RPMI7951 (cell line): Measurements from ENCODE around the gene PLA2G2F. TPM values are rescaled to one million over a fixed set of nuclear protein-coding genes. Genes with fewer than 3 reads are reported as not detected.
A peak's percentile ranks its signal among the peaks of the same experiment; 100 is the strongest.
"Not testable (repeated sequence)": the region's sequence is repeated elsewhere in the genome, so short reads cannot be mapped to it uniquely, and the experiment has no call there.

Experiments used
- DNase-seq: peaks from one replicate; pipeline ENCODE4 v3.0.0-alpha.2; 2012; ENCODE audit warnings: low read depth
- total RNA-seq: library from RNA; depleted of rRNA; stranded (reverse); fragments of >200 nt; shearing (Covaris generic); gene quantifications from 2 replicates; pipeline ENCODE4 v1.2.3, GENCODE V29; 2014

The PLA2G2F gene
- total RNA-seq, 1 experiment from 2014 or later: not detected

DNA sequence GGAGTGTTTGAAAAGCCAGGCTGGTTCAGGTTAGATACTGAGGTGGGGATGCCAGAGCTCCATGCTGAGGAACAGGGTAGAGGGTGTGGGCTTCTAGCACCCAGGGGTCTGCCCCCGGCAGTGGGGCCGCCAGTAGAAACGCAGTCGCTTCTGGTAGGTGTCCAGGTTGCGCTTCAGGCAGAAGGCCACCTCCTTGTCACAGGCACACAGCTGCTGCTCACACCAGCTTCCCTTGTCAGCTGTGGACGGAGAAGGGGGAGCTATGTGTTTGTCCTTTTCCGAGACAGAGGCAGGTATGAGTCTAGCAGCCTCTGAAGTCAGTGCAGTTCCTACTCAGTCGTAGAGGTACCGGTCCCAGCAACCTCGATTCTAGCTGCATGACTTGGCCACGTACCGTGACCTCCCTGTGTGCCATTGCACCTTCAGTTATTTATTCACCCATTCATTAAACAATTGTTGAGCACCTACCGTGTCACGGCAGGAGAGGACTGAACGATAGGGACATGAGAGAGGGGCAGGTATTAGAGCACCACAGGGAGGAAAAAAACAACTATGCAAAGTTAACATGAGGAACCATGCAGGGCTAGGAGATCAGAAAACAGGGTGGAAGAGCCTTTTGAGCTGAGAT lies 25.0 kb upstream of the PLA2G2F start:
- DNase-seq: no peak

DNA sequence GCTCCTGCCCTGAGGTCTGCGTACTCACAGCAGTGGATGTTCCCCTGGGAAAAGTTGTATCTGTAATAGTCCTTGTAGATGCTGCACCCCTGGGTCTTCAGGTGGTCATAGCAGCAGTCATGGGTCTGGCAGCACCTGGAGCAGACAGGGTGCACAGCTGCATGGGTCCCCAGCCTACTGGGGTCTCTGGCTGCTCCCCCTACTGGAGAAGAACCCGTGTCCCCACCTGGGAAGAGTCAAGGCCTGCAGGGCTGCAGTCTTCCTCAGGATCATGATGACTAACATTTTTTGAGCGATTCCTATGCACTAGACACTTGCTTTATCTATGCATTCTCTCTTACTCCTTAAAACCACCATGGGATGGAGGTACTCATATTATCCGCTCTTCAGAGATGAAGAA lies 23.6 kb upstream of the PLA2G2F start:
- no peak for DNase-seq

DNA sequence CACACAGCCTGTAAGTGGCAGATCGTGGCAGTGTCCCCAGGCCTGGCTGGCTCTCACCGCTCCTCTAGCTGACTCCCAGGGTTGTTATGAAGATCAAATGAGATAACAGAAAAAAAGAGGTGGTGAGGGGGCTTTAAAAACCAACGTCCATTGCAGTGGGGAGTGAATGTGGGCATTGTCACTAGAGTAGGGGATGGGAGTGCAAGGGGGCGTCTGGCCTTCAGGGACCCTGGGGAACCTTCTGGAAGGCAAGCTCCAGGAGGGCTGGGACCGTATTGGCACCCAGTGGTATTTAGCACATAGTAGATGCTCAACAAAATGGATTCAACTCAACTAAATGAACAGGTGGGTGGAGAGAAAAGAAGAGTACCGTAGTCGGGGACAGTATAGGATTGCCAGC lies 23.2 kb upstream of the PLA2G2F start:
- DNase-seq: no peak

DNA sequence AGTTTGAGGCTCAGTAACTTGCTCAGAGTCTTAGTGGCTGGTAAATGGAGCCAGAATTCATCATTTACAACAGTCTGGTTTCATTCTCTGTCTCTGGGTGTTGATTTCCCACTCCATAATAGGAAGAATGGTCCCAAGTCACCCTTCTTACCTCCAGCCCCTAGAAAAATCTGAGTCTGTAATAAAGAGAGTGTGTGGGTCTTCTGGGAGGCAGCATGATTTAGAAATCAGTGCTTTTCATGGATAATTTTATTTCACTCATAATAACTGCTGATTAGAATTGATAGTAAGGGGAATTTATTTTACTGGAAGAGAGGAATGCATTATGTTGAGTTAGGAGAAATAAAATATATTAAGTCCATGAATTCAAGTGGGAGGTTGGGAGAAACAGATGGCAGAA lies 21.9 kb upstream of the PLA2G2F start:
- DNase-seq: no peak

DNA sequence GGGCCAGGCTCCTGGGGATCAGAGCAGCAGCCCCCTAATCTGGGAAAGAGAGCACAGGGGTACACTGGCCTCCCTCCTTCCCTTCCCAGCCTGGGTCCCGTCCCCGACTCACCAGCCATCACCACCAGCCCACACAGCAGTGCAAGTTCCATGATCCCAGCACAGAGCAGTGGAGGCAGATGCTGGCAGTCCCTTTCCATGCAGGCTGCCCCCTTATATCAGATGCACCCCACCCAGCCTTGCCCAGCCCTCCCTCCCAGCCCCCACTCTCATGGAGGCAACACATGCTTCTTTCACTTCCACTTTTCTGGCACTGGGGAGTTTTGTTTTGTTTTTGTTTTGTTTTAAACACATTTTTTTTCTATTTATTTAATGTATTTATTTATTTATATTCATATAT lies 19.8 kb upstream of the PLA2G2F start, which contains the start of gene PLA2G2D:
PLA2G2D (minus strand) TSS at position 190 of the 400 bp plus-strand sequence; CDS start at position 152, 38 bp downstream.
- no peak for DNase-seq

DNA sequence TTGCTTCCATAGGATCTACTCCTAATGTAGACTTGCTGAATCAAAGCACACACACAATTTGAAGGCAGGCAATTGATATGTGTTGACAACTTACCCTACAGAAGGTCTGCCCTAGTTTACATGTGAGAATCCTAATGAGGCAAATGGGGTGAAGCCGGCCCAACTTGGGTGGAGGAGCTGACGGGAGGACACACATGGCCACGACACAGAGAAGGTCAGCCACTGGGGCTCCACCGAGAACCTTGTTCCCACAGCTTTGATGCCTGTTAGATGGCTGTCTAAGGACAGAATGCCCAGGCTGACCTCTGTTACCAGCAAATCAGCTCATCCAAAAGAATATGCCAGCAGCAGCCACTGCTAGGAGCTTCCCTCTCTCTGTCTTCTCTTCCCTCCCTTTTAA lies 18.3 kb upstream of the PLA2G2F start:
- no peak for DNase-seq

DNA sequence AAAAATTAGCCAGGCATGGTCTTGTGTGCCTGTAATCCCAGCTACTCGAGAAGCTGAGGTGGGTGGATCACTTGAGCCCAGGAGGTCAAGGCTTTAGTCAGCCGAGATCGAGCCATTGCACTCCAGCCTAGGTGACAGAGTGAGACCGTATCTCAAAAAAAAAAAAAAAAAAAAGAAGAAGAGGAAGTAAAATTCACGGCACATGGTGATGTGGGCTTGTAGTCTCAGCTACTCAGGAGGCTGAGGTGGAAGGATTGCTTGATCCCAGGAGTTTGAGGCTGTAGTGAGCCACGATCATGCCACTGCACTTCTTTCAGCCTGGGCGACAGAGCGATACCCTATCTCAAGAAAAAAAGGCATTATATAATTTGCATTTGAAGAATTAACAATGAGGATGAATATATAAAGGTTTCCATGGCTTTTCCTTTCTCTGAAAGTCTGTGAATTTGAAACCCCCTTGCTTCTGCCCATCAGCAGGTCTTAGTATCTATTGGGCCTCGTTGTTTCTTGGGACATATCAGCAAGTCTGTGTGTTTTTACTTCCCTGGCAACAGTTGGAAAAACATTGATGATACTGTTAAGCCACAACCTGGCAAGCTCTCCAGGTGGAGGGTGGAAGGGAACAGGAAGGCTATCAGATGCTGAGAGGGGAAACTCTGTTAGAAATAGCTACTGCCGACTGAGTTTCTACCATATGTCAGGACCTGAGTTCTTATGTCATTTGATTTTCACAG lies 15.2 kb upstream of the PLA2G2F start:
- DNase-seq: peak; percentile 28

DNA sequence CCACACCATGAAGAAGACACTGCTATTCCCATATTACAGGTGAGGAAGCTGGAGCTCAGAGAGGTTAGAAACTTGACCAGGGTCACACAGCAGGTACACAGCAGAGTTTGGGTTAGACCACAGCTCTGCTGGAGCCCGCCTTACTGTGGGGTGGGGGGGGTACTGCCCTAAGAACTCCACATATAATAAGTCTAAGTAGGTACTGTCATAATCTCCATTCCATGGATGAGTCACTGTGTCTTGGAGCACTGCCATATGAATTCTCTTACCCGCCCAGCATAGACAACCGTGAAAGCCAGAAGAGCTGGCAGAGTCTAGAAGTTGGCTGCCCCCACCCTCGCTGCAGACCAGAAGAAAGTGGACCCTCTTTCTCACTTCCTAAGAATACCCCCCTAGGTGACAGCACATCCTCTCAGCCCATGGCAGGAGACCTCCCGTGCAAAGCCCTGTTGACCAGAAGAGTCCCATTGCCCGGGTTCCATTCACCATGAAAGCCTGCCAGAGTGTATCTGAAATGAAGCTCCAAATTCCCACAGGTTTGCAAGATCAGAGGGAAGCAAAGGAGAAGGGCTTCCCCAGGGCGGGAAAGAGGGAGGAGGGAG lies 14.6 kb upstream of the PLA2G2F start:
- peak; percentile 94 for DNase-seq

DNA sequence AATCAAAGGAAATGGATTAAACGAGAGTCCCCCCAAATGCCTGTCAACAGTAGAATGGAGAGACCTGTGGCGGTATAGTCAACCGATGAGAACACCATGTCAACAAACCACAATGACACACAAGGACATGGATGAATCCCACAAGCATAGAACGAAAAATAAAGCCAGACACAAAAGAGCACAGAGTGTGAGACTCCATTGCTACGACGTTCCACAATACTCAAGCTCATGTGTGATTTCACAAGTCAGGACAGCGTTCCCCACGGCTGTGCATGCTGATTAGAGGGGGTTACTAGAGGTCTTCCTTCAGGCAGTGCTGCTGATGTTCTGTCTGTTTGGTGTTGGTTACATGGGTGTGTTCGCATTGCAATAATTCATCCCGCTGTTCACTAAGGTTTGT lies 14.0 kb upstream of the PLA2G2F start:
- DNase-seq: peak; percentile 52

DNA sequence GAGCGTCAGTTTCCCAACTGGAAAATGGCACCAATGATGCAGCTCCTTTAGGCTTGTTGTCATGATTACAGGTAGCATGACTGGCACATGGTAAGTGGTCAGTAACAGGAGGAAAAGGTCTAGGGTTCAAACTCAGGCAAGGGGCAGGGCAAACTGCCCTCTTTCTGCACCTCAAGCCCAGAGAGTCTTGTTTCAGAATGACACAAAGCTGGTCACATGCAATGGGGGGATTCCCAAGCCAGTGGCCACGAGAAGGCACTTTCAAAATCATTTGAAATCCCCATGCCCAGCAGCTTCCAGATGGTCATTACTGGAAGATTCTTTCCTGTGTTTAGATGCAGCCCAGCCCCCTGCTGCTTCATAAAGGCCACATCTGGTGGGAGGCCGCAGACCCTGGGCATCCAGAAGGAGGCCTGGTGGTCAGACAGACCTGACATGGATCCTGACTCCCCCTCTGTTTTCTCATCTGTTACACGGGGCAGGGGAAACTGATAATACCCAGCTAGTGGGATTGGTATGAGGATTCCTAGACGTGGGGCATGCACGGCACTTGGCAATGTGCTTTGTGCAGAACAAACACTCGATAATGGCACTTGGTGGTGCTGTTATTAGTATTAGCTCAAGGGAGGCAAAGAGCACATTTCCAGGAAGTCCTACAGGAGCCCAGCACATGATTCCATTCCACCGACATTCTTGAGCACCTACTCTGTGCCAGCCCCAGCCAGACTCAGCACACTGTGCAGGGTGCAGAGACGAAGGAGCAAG lies 12.9 kb upstream of the PLA2G2F start:
- DNase-seq: peak; percentile 19

DNA sequence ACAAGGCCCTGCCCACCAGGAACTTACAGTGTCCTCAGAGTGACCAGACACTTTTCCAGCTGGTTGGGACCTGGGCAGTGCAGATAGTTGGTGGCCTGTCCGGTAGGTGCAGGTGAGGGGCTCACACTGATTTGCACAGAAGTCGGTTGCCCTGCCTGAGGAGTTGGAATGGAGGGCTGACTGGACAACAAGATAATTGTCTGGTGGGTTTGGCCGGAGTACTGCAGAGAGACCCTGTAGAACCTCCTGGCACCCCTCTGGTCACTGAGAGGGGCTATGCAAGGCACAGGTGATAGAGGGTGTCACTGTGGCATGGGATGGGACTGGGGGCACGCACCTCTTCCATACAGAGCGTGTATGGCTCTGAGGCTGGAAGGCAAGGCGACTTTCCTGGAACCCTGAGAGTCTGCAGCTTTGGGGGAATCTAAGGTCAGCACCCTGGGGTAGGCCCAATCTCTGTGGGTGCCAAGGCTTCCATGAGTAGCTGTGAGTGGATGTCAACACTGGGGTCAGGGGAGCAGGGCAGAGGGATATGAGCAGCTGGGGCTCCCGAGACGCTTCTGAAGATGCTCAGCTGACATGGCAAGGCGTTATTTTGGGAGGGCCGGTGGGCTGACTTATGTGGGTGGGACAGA lies 12.2 kb upstream of the PLA2G2F start:
- no peak for DNase-seq

DNA sequence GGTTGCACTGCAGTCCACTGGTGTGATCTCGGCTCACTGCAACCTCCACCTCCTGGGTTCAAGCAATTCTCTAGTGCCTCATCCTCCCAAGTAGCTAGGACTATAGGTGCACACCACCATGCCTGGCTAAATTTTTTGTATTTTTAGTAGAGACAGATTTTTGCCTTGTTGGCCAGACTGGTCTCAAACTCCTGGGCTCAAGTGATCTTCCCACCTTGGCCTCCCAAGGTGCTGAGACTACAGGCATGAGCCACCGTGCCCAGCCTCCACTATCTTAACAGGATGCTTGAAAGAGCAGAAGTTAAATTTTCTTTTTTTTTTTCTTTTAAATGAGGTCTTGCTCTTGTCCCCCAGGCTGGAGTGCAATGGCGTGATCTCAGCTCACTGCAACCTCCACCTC lies 8.6 kb upstream of the PLA2G2F start:
- not testable (repeated sequence) for DNase-seq

DNA sequence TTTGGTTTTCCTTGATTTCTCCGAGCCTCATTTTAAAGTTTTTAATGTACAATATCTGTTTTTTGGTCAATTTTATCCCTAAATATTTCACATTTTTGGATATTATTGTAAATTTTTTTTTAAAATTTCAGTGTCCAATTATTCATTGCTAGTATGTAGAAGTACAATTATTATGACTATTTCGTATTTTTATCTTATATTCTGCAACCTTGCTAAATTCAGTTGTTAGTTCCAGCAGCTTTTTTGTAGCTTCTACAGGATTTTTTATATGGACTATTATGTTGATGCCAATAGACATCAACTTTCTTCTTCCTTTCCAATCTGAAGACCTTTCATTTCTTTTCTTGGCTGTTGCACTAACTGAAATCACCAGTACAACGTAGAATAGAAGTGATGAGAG lies 4.1 kb upstream of the PLA2G2F start:
- no peak for DNase-seq

DNA sequence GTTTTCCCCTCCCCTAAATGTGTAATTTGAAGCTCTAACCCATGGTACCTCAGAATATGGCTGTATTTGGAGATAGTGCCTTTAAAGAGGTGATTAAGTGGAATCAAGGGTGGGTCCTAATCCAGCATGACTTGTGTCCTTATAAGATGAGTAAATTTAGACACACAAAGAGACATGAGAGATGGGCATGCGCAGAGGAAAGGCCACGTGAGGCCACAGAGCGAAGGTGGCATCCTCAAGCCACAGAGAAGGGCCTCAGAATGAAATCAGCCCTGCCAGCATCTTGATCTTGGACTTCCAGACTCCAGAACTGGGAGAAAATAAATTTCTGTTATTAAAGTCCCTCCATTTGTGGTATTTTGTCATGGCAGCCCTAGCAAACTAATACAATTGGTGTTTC lies 2.9 kb upstream of the PLA2G2F start:
- DNase-seq: no peak

DNA sequence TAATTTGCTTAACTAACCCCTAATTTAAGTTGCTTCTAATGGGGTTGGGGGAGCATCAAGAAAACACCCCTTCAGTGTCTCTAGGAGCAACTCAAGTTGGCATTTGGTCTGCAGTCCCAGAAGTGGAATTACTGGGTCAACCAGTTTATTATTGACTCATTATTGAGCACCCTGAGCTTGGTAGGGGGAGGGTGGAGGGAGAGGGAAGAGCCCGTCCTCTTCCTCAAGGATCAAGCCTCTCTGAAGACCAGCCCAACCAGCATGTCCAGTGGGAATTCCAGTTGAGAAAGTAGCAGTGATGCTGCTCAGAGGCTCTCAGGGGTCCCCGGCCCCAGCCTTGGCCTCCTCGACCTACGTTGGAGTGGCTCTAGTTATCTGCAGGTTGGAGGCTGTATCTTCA lies 2.1 kb upstream of the PLA2G2F start:
- no peak for DNase-seq

DNA sequence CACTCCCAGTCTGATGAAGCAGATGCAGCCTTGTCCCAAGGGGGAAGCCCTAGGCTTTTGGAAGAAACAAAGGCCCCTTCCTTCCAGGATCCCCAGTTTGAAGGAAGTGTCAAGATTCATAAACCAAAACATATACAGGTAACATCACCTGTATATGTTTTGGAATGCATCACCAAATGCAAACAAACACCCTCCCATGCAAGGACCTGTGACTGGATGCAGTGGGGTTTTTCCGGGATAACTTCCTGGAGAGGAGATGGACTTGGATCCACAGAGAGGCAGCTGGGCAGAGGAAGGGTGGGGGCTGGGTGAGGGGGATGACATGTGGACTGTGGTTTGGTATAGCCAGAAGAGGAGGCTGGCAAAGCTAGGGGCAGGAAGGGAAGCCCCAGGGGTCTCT lies 1.5 kb upstream of the PLA2G2F start:
- DNase-seq: no peak

DNA sequence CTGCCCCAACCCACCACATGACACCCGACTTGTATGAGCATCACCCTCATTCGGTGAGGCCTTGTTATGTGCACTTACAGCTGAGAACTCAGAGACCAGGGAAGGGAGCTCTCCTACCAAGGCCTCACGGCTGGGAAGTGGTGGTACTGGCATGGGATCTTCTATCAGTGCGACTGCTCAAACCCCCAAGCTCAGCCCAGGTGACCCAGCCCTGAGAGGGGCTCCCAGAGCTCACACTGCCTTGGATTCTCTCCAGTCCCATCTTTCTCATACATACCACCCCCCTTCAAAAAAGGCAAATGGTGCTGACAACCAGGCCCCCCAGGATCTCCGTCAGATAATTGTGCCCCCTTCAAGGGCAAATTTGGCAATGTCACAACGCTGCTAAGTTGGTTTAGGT lies 777 bp upstream of the PLA2G2F start:
- no peak for DNase-seq

DNA sequence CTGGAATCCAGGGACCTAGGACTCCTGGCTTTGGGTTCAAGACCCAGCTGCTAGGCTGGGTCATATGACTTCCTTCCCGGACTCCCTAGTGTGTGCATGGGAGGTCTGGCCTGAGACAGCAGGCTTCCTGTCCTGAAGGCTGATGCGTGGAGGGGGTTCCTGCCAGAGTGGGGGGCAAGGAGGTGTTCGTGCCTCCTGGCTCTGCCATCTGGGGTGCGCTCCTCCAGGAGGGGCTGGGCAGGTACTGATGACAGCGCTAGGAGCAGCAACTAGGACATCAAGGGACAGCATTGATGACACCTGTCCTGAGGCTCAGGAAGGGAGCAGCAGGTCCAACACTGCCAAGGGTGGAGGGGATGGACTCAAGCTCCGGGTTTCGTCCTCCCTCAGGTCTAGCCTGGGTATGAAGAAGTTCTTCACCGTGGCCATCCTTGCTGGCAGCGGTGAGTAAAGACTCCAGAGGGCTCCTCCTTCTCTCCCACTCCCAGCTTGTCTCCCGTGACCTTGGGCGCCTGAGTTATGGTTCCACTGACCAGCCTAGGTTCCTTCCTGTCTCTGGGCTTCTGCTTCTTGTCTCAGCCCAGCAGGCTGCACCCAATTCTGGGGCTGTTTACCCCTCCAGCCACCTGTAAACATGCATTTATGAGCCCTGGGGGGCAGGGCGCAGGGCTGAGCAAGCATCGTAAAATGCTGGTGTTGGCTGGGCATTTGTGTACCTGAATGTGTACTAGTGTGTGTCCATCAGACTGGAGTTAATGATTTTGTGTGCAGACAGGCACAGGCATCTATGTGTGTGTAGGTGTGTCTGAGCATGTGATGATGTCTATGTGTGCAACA lies 871 bp downstream of the PLA2G2F start:
- no peak for DNase-seq

DNA sequence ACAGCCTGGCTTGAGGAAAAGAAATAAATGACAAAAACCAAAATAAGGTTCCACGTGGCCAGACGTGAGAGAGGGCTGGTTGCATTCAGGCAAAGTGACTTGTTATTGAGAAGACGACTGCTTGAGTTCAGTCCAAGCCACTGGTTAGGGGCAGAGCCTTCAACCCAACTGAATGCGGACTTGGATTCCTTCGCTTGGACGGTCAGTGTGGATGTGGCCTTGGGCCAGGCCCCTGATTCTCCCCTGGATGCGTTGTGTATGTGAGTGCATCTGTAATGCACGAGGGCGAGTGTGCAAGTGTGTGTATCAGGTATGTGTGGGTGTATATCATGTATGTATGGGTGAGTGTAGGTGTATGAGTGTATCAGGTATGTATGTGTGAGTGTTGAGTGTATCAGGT lies 1.9 kb downstream of the PLA2G2F start:
- no peak for DNase-seq

DNA sequence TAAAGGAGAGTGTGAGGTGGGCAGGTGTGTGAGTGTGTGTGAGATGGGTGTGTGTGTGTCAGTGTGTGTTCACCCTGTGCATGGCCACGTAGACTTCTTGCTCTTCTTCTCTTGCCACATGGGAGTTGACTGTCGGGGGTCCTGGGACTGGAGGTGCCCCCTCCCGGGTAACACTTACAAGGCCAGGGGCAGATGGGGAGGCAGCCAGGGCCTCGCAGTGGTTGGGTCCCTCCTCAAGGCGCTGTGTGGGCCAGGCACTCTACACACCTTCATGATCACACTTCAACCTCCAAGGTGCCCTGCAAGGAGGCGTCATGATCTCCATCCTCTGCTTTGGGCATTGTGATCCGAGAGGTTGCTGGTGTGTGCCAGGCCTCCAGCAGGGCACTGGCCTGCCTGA lies 2.3 kb downstream of the PLA2G2F start:
- no peak for DNase-seq
